Erythroblast (primary cell): Measurements from ENCODE around the gene OR14K1.

Experiments used
- GATA1 ChIP-seq: IDR thresholded peaks from 2 replicates; pipeline ENCODE4 v1.6.1; 2011; ENCODE audit warnings: low read depth, mild to moderate bottlenecking, control low read depth, low read length, moderate library complexity
- POLR2A ChIP-seq: IDR thresholded peaks from 2 replicates; pipeline ENCODE4 v1.6.1; 2011; ENCODE audit warnings: mild to moderate bottlenecking, low read length

DNA sequence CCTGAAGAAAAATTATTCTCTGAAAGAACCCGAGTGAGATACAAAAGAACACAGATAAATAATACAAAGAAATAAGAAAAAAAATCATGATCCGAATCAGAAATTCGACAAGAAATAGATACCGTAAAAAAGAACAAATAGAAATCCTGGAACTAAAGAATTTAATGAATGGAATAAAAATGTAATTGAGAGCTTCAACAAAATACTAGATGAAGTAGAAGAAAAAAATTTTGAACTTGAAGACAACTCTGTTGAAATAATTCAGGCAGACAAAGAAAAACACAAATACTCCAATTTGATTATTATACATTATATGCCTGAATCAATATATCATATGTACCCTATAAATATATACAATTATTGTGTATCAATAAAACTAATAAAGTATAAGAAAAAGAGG, 17.2 kb upstream of the OR14K1 start:
- TF ChIP-seq POLR2A (no peak), GATA1 (no peak)
